ENCODE measurements around the gene SLC15A1. TPM values are rescaled to one million over a fixed set of nuclear protein-coding genes. Genes with fewer than 3 reads are reported as not detected.
A peak's percentile ranks its signal among the peaks of the same experiment; 100 is the strongest.

SLC15A1 gene
- 140 TPM for total RNA-seq

- DNase-seq (ENCODE audit: low spot score) = no peak
Measured at GRCh38 chr13:98752467-98753290, at the start of gene SLC15A1. TSS of gene SLC15A1 (minus strand) at chr13:98752672. CDS start at chr13:98752598, 74 bp downstream.

GRCh38 chr13:98801626-98802418, 49.4 kb upstream of the SLC15A1 start:
- no peak for DNase-seq (ENCODE audit: low spot score)

DNA sequence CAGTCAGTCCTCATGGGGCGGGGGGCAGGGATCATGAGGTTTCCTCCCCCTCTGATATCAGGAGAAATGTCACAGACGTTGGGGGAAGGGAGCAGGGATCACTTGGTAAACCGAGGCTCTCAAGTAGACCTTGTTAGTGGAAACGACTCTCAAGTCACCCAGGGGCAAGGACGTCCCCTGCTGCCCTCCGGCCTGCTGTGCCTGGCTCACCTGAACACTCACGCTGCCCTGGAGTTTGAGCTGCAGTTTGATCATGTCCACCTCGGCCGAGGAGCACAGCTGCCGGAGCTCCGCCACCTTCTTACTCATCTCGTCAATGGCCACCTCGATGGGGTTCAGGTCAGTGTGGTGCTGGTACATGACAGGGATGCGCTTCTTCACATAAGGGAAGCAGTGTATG, 47.6 kb upstream of the SLC15A1 start:
- DNase-seq (ENCODE audit: low spot score) = no peak

GRCh38 chr13:98798849-98799645, 46.6 kb upstream of the SLC15A1 start:
- DNase-seq (ENCODE audit: low spot score) = no peak

- DNase-seq (ENCODE audit: low spot score) = no peak
Measured at GRCh38 chr13:98797456-98797855, 45.0 kb upstream of the SLC15A1 start.

GRCh38 chr13:98796798-98797197, 44.3 kb upstream of the SLC15A1 start:
- DNase-seq (ENCODE audit: low spot score) = no peak

- DNase-seq (ENCODE audit: low spot score) = no peak
Measured at GRCh38 chr13:98796191-98796590, 43.7 kb upstream of the SLC15A1 start.

GRCh38 chr13:98795220-98795619, 42.7 kb upstream of the SLC15A1 start:
- no peak for DNase-seq (ENCODE audit: low spot score)

GRCh38 chr13:98794498-98794897, 42.0 kb upstream of the SLC15A1 start:
- DNase-seq (ENCODE audit: low spot score) = no peak

DNA sequence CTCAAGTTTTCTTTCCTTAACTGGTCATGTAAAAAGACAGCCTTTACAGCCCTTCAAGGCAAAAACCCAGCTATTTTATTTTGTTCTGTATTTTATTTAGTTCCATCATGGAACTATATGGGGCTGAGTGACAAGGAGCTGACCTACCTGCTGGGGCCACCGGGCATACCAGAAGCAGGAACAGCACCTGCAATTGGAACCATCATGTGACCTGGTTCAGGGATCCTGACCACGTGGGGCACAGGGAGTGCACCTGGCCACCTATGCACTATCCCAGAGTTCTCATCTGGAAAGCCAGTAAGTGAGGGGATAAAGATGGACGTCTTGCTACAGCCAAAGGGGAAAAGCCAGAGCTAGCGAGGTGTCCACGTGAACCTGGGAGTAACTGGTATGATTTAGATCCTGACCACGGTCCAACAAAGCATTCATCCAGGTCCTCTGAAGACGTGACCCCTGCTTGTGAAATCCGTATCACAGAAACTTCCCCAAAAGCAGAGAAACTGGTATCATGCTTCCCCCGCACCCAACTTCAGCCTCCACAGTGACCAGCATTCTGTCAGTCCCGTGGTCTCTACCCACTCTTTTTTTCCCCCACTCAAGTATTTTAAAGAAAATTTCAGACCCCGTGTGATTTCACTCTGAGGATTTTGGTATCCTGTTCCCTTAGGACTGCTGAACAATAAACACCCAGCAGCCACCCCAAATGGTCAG, 40.5 kb upstream of the SLC15A1 start:
- DNase-seq (ENCODE audit: low spot score) = no peak

DNA sequence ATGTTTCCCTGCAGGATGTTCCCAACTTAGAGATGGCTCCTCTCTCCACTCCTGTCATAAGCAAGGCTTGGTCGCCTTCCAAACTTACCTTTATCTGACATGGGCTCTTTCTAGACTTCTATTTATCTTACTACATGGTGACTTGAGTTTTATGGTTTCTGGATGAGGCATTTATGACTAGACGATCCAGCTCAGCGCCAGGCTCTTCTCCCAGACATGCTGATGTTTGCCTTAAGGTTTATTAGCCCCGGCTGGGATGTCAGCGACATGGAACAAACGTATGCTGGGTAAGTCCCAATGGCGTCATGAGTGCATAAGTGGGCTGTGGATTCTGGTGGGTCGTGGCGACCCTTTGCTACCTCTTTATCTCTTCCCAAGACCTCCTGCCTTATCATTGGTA, 39.8 kb upstream of the SLC15A1 start:
- DNase-seq (ENCODE audit: low spot score) = no peak

DNA sequence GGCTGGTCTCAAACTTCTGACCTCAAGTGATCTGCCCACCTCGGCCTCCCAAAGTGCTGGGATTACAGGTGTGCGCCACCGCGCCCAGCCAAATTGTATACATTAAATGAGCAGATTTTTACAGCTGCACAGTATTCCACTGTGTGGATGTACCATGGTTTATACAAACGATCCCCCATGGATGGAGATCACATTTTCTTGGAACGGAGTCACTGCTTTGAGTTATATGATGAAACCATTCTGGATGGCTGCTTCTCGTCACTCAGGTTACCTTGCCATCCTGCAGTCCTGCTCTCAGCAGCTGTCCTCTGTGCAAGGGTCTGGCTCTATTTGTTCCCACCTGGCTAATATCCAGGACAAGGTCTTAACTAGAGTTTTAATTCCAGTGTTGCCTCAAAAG, 39.1 kb upstream of the SLC15A1 start:
- DNase-seq (ENCODE audit: low spot score) = no peak

- no peak for DNase-seq (ENCODE audit: low spot score)
Measured at GRCh38 chr13:98787996-98788395, 35.5 kb upstream of the SLC15A1 start.

GRCh38 chr13:98787173-98787572, 34.7 kb upstream of the SLC15A1 start:
- no peak for DNase-seq (ENCODE audit: low spot score)

DNA sequence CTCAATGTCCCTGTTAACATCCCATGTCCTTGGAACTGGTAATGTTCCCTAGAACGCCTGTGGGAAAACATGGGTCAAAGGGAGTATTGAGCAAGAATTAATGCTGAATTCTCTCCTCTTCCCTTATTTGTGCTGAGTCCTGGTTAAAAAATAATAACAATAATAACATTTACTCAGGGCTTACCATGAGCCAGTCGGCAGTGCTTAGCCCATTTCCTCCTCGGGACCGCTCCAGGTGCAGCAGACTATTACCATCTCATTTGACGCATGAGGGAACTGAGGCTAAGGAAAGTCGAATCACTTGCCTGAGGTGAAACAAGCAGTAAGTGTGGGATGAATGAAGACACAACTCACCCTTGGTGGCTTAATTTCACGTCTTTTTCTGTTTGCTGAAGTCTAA, 33.6 kb upstream of the SLC15A1 start:
- DNase-seq (ENCODE audit: low spot score) = no peak

DNA sequence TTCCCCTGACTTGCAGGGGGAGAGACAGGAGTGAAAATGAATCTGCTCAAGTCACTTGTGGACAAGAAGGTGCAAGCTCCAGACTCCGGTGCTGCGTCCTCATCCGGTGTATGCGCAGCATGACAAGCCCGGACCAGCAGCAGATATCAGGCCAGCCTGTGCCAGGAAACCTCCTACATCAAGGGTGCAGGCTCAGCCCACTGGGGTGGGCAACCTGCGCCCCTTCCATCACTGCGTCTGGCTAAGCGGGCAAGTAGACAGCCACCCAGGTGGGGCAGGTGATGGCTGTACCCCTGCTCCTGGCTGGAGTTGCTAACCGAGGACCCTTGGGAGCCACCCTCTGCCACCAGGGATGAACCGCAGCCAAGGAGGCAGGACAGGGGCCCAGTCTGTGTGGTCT, 32.9 kb upstream of the SLC15A1 start:
- DNase-seq (ENCODE audit: low spot score) = no peak

DNA sequence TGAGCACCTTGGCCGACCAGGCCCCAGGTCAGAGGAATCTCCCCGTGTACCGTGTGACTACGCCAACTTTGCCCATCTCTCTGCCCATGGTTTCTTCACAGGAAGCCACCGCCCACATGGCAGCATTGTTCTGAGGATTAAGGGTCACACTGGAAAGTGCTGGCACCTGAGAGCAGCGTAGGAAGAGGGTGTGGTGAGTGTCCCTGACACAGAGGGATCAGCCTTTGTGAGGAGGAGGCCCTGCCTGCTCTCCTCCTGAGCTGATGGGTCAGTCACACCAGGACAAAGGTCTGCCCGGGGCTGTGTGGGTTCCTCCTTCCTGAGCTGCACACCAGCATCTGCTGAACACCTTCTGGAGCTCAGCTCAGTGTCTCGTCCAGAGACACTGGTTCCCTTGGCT, 32.2 kb upstream of the SLC15A1 start:
- DNase-seq (ENCODE audit: low spot score) = peak; percentile 74

GRCh38 chr13:98783856-98784478, 31.5 kb upstream of the SLC15A1 start:
- no peak for DNase-seq (ENCODE audit: low spot score)

GRCh38 chr13:98782654-98783053, 30.2 kb upstream of the SLC15A1 start:
- DNase-seq (ENCODE audit: low spot score) = no peak

DNA sequence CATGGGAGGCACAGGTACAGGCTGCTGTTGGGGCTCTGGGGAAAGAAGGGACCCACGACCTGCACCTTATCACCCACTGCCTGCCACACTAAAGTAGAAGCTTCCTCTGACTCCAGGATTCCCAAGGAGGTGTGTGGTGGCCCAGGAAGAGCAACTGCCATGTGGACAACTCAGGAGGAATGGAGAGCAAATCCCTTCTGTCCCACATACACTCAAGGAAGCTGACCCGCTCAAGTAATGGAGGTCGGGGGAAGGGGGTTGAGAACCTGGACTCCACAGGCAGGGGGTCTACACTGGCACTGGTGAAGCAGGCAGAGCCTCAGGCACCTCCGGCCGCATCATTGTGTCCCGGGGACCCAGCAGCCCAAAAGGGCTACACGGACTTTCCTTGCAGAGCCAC, 29.4 kb upstream of the SLC15A1 start:
- no peak for DNase-seq (ENCODE audit: low spot score)

- no peak for DNase-seq (ENCODE audit: low spot score)
Measured at GRCh38 chr13:98781470-98781869, 29.0 kb upstream of the SLC15A1 start.

Data from mucosa of gallbladder (tissue), 1 donor.